Measurements from ENCODE around the gene GC. TPM values are rescaled to one million over a fixed set of nuclear protein-coding genes. Genes with fewer than 3 reads are reported as not detected.

Gene GC
- total and polyA plus RNA-seq, 2 of the 8 experiments (the other 6 are each of a cell fraction or from before 2014, with no cell fraction given): 0.09 to 0.34 TPM

- Histone ChIP-seq H3K79me2 (ENCODE audit: control insufficient read depth in 1 of 2, insufficient read depth in 2 of 2, low read length in 2 of 2) (no peaks in the 10 kb centered on the region), H2BK15ac (ENCODE audit: low read length) (no peak overlapping the region), H3K36me3 (ENCODE audit: control insufficient read depth in 2 of 4, insufficient read depth in 4 of 4, low read length in 3 of 4) (no peaks in the 10 kb centered on the region), H2BK12ac (ENCODE audit: low read depth, low read length) (no peak overlapping the region), H2BK5ac (ENCODE audit: low read depth, low read length) (no peak overlapping the region), H4K20me1 (replicated peaks in 1 of 2; ENCODE audit: control insufficient read depth in 1 of 2, insufficient read depth in 2 of 2, low read length in 2 of 2) (no peaks in the 10 kb centered on the region), H3K14ac (ENCODE audit: insufficient read length) (no peak overlapping the region), H3K4me1 (replicated peaks in 1 of 4; ENCODE audit: control insufficient read depth in 3 of 4, insufficient read depth in 4 of 4, low read length in 3 of 4) (no peaks in the 10 kb centered on the region; a peak in 1 of 7 replicates), H3K4me3 (ENCODE audit: extremely low read depth in 1 of 4, insufficient read depth in 2 of 4, low read depth in 3 of 4, low read length in 4 of 4) (no peak overlapping the region), H3K23ac (ENCODE audit: insufficient read length) (no peak overlapping the region), H3K9ac (replicated peaks in 1 of 4; ENCODE audit: extremely low read depth in 1 of 4, low read depth in 3 of 4, low read length in 3 of 4) (no peak overlapping the region), H2BK120ac (replicated peaks; ENCODE audit: low read depth, low read length) (no peak overlapping the region), H3K9me3 (ENCODE audit: insufficient read depth in 2 of 2, low read depth in 1 of 2, low read length in 1 of 2) (no peaks in the 10 kb centered on the region), H3K27me3 (replicated peaks in 1 of 4; ENCODE audit: control insufficient read depth in 3 of 4, extremely low read depth in 1 of 4, insufficient read depth in 3 of 4, low read length in 3 of 4) (no peaks in the 10 kb centered on the region), H3K27ac (ENCODE audit: low read depth, low read length) (no peak overlapping the region), H2AK5ac (ENCODE audit: low read depth, low read length) (no peak overlapping the region), H2BK20ac (ENCODE audit: low read length) (no peak overlapping the region), H2AFZ (ENCODE audit: low read length) (no peak overlapping the region), H4K91ac (replicated peaks; ENCODE audit: insufficient read length, low read length) (no peak overlapping the region), H3K79me1 (ENCODE audit: low read depth, low read length) (no peaks in the 10 kb centered on the region), H3K18ac (ENCODE audit: extremely low read depth, low read length) (no peak overlapping the region), H3K56ac (replicated peaks; ENCODE audit: insufficient read length, low read depth, low read length) (no peak overlapping the region), H4K5ac (ENCODE audit: insufficient read length, low read depth, low read length) (no peak overlapping the region), H3K4ac (replicated peaks; ENCODE audit: insufficient read length, low read depth, low read length) (no peak overlapping the region), H3K23me2 (ENCODE audit: low read depth, low read length) (no peaks in the 10 kb centered on the region), H4K8ac (ENCODE audit: extremely low read depth, insufficient read depth, low read length) (no peak overlapping the region), H3K4me2 (ENCODE audit: insufficient read depth in 1 of 2, low read depth in 2 of 2, low read length in 2 of 2) (no peak overlapping the region)
- POLR2A ChIA-PET (ENCODE audit: partially characterized antibody): no interaction called here
- TF ChIP-seq SIRT6 (IDR thresholded peaks at IDR 0.05; ENCODE audit: low read length): no peak
- no peak for TF ChIP-seq POU5F1 (IDR thresholded peaks at IDR 0.05; ENCODE audit: low read depth, low read length)
- TF ChIP-seq RFX5 (IDR thresholded peaks at IDR 0.05; ENCODE audit: borderline replicate concordance, low read depth, low read length): no peak
- TF ChIP-seq FOSL1 (IDR thresholded peaks at IDR 0.05; ENCODE audit: insufficient read depth, low read depth, low read length): no peak
- no peak for TF ChIP-seq NANOG (IDR thresholded peaks at IDR 0.05; ENCODE audit: insufficient read depth, low read depth, low read length, poor library complexity, severe bottlenecking)
- TF ChIP-seq PHF8 (conservative IDR thresholded peaks at IDR 0.05; ENCODE audit: low read depth, low read length): no peak
- no peak for TF ChIP-seq TAF1 (IDR thresholded peaks at IDR 0.05; ENCODE audit: low read depth, low read length)
- TF ChIP-seq POLR2A (IDR thresholded peaks at IDR 0.05; ENCODE audit: control extremely low read depth in 1 of 2, low read depth in 2 of 2, low read length in 2 of 2): no peak
- no peak for TF ChIP-seq CBX5 (IDR thresholded peaks at IDR 0.05; ENCODE audit: low read depth, low read length)
- TF ChIP-seq POLR2AphosphoS5 (IDR thresholded peaks at IDR 0.05; ENCODE audit: low read depth, low read length): no peak
- no peak for DNase-seq (ENCODE audit: low read depth in 1 of 2, low spot score in 2 of 2)
- CTCF ChIA-PET (ENCODE audit: partially characterized antibody): interaction anchor here (0.9 kb wide), 1 partner anchor 10 kb away, joined by 3 read pairs; no protein-coding TSS in a partner anchor
- no peak for FAIRE-seq
Observed at GRCh38 chr4:71777891-71778290, 6.0 kb downstream of the GC start.

Data from H1 (cell line).